Stomach (tissue), 4 donors: ENCODE results near the gene DSTYK.

ENCODE experiments used
- CTCF ChIP-seq, 7 experiments: fragments of 450-650 bp in 4 of 7; fragments of 200-600 bp in 3 of 7; sonication (generic) in 3 of 7; IDR thresholded peaks; one replicate each; pipeline ENCODE4 v1.5.1; 2016 to 2019; ENCODE audit warnings: antibody characterized with exemption in 7 of 7, control low read depth in 2 of 7, mild to moderate bottlenecking in 1 of 7
- POLR2A ChIP-seq, 4 donors: fragments of 450-650 bp; IDR thresholded peaks; one replicate each; pipeline ENCODE4 v1.6.1; 2016; ENCODE audit warnings: antibody characterized with exemption in 4 of 4, control low read depth in 2 of 4, mild to moderate bottlenecking in 1 of 4, moderate library complexity in 1 of 4
- POLR2AphosphoS5 ChIP-seq, 3 donors: sonication (generic); formaldehyde crosslinking; IDR thresholded peaks; one replicate each; pipeline ENCODE4 v1.6.1; 2016; ENCODE audit warnings: antibody characterized with exemption in 3 of 3

GRCh38 chr1:205129447-205130029 lies 82.0 kb downstream of the DSTYK start:
- no peak for TF ChIP-seq CTCF (IDR thresholded peaks at IDR 0.05)
- TF ChIP-seq POLR2A (IDR thresholded peaks at IDR 0.05), result no peak
- no peak for TF ChIP-seq POLR2AphosphoS5 (IDR thresholded peaks at IDR 0.05)
